Sigmoid colon (tissue), 7 donors: Measurements from ENCODE around the gene C1orf141. TPM values are rescaled to one million over a fixed set of nuclear protein-coding genes. Genes with fewer than 3 reads are reported as not detected.

ENCODE experiments used
- DNase-seq: peaks from one replicate; pipeline ENCODE4 v3.0.0-alpha.2; 2019
- H3K27ac ChIP-seq, 4 donors: fragments of 200-600 bp; sonication (generic); one replicate each; pipeline ENCODE4 v1.5.1; 2016 to 2019; ENCODE audit warnings: mild to moderate bottlenecking in 1 of 4
- H3K27me3 ChIP-seq, 3 donors: fragments of 200-600 bp; sonication (generic); one replicate each; pipeline ENCODE4 v1.5.1; 2019; ENCODE audit warnings: mild to moderate bottlenecking in 1 of 3
- H3K36me3 ChIP-seq, 4 donors: fragments of 200-600 bp; sonication (generic); one replicate each; pipeline ENCODE4 v1.5.1; 2016 to 2019
- H3K4me1 ChIP-seq, 4 donors: fragments of 200-600 bp; sonication (generic); one replicate each; pipeline ENCODE4 v1.5.1; 2017 to 2019
- H3K4me3 ChIP-seq, 4 donors: fragments of 200-600 bp; sonication (generic); one replicate each; pipeline ENCODE4 v1.5.1; 2017 to 2019; ENCODE audit warnings: mild to moderate bottlenecking in 2 of 4, moderate library complexity in 1 of 4
- H3K9me3 ChIP-seq, 4 donors: fragments of 200-600 bp in 3 of 4; sonication (generic) in 3 of 4; one replicate each; pipeline versions ENCODE4 v1.5.1 to v1.6.1; 2013 to 2019
- EP300 ChIP-seq, 4 donors: sonication (generic); formaldehyde crosslinking; IDR thresholded peaks; one replicate each; pipeline ENCODE4 v1.6.1; 2017; ENCODE audit warnings: antibody characterized with exemption in 4 of 4
- POLR2A ChIP-seq, 2 donors: fragments of 450-650 bp; IDR thresholded peaks; one replicate each; pipeline ENCODE4 v1.6.1; 2016; ENCODE audit warnings: antibody characterized with exemption in 2 of 2, mild to moderate bottlenecking in 2 of 2, moderate library complexity in 2 of 2
- POLR2AphosphoS5 ChIP-seq, 4 donors: sonication (generic); formaldehyde crosslinking; IDR thresholded peaks; one replicate each; pipeline ENCODE4 v1.6.1; 2017; ENCODE audit warnings: antibody characterized with exemption in 4 of 4
- WGBS, 2 donors: extraction: QIAGEN DNeasy Blood & Tissue Kit; methylation state at CpG; one replicate each; pipeline ENCODE4 v1.1.7; 2013; 5-methylcytosine and 5-hydroxymethylcytosine counted together
- intact Hi-C: fragments of 100-400 bp; cut with DNase I; formaldehyde crosslinking; loops from one replicate; pipeline ENCODE4 v1.15.1; 2023
- polyA plus RNA-seq, 3 donors: library from polyadenylated mRNA; stranded (reverse); fragments of 200-250 nt; gene quantifications; one replicate each; pipeline ENCODE4 v1.2.3, GENCODE V29; 2013
- total RNA-seq, 4 donors: library from RNA; depleted of rRNA; stranded (reverse); fragments of >200 nt; gene quantifications; one replicate each; pipeline ENCODE4 v1.1.0, GENCODE V29; 2016
- TF ChIP-seq, protein P1 (sequence below), 4 experiments: fragments of 450-650 bp in 3 of 4; fragments of 200-600 bp in 1 of 4; IDR thresholded peaks; one replicate each; pipeline ENCODE4 v1.5.1; 2016 to 2019; ENCODE audit warnings: antibody characterized with exemption in 4 of 4, mild to moderate bottlenecking in 3 of 4, moderate library complexity in 2 of 4
- donor health status: healthy with polysubstance abuse.
- donor health status: Bipolar disorder and iron deficiency.
- donor health status: healthy.

The C1orf141 gene
- total and polyA plus RNA-seq, 7 donors: not detected

DNA sequence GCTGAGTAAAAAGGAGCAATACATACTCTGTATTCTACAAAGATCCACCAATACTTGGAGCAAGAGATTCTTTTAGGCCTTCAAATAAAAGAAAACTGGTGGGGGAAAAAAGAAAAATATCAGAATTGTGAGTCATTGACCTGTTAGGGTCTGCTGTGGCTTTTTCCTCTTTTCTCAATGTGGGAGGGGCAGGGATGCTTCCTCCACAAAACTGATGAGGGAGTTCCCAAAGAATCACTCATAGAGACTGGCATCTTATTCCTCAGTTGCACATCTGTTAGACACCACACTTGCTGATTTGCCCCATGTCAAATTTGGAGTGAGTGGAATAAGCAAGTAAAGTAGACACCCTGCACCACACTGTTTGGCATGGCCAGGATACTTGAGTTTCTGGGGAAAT lies 16.6 kb downstream of the C1orf141 start:
- H3K4me3 ChIP-seq: no peak overlapping the region
- no peak for TF ChIP-seq POLR2A (IDR thresholded peaks at IDR 0.05)
- TF ChIP-seq, protein P1, sequence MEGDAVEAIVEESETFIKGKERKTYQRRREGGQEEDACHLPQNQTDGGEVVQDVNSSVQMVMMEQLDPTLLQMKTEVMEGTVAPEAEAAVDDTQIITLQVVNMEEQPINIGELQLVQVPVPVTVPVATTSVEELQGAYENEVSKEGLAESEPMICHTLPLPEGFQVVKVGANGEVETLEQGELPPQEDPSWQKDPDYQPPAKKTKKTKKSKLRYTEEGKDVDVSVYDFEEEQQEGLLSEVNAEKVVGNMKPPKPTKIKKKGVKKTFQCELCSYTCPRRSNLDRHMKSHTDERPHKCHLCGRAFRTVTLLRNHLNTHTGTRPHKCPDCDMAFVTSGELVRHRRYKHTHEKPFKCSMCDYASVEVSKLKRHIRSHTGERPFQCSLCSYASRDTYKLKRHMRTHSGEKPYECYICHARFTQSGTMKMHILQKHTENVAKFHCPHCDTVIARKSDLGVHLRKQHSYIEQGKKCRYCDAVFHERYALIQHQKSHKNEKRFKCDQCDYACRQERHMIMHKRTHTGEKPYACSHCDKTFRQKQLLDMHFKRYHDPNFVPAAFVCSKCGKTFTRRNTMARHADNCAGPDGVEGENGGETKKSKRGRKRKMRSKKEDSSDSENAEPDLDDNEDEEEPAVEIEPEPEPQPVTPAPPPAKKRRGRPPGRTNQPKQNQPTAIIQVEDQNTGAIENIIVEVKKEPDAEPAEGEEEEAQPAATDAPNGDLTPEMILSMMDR (IDR thresholded peaks at IDR 0.05): no peak
- TF ChIP-seq POLR2AphosphoS5 (IDR thresholded peaks at IDR 0.05): no peak
- no peak for TF ChIP-seq EP300 (IDR thresholded peaks at IDR 0.05)
- H3K9me3 ChIP-seq: no peaks in the 10 kb centered on the region
- intact Hi-C loops: no loop called here
- no peak overlapping the region for H3K27ac ChIP-seq
- H3K36me3 ChIP-seq: no peaks in the 10 kb centered on the region
- H3K27me3 ChIP-seq: no peaks in the 10 kb centered on the region
- no peaks in the 10 kb centered on the region for H3K4me1 ChIP-seq
- no peak for DNase-seq

DNA sequence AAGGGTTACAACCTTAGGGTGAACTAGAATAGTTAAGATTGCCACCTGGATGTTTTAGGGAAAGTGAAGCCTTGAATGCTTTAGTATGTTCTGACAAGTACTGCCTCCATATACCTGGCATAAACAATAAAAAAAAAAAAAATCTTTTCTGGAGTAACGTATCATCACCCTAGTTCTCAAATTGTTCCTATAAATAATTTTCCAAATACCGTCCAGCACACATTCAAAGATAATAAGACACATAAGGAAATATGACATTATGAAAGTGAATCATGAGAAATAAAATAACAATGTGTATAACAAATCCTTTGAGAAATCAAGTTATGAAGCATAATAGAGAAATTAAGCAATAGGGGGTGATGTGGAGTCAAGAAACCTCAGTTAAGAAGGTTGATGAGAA lies 20.6 kb downstream of the C1orf141 start:
- intact Hi-C loops: no loop called here
- WGBS, 2 donors: 46 to 48% methylated on average over 2 of the region's 2 CpGs
- no peak for DNase-seq

DNA sequence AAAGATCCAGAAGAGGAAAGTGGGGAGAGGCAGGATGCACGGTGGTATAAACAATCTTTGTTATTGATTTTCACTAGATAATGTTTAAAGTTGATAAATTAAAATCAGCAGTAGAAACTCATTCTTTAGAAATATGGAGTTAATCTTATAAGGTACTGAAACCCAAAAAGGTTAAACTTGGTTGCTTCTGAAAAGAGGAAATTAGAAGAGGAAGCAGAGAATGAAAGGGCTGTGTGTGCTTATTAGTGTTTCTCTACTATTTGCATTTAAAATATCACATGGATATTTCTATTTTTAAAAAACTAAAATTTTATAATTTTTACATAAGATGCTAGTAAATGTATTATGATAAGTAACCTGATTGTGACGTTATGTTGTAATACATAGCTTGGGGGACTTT lies 24.4 kb downstream of the C1orf141 start:
- intact Hi-C loops: no loop called here
- WGBS, 2 donors: 0 to 1% methylated on average over 2 of the region's 2 CpGs
- Histone ChIP-seq H3K4me3 (no peak overlapping the region), H3K27ac (no peak overlapping the region), H3K36me3 (no peaks in the 10 kb centered on the region), H3K9me3 (no peaks in the 10 kb centered on the region), H3K4me1 (no peaks in the 10 kb centered on the region), H3K27me3 (no peaks in the 10 kb centered on the region)
- DNase-seq: no peak
- TF ChIP-seq, protein P1 (IDR thresholded peaks at IDR 0.05): no peak
- TF ChIP-seq EP300 (IDR thresholded peaks at IDR 0.05) (no peak), POLR2A (IDR thresholded peaks at IDR 0.05) (no peak), POLR2AphosphoS5 (IDR thresholded peaks at IDR 0.05) (no peak)

More for the DNA sequence above, 20.6 kb downstream of the C1orf141 start:
- H3K4me3 ChIP-seq: no peak overlapping the region
- no peaks in the 10 kb centered on the region for H3K27me3 ChIP-seq
- no peak overlapping the region for H3K27ac ChIP-seq
- H3K36me3 ChIP-seq: no peaks in the 10 kb centered on the region
- H3K9me3 ChIP-seq: no peaks in the 10 kb centered on the region
- TF ChIP-seq EP300 (IDR thresholded peaks at IDR 0.05): no peak
- TF ChIP-seq POLR2A (IDR thresholded peaks at IDR 0.05): no peak
- TF ChIP-seq, protein P1 (IDR thresholded peaks at IDR 0.05): no peak
- TF ChIP-seq POLR2AphosphoS5 (IDR thresholded peaks at IDR 0.05): no peak
- H3K4me1 ChIP-seq: no peaks in the 10 kb centered on the region

DNA sequence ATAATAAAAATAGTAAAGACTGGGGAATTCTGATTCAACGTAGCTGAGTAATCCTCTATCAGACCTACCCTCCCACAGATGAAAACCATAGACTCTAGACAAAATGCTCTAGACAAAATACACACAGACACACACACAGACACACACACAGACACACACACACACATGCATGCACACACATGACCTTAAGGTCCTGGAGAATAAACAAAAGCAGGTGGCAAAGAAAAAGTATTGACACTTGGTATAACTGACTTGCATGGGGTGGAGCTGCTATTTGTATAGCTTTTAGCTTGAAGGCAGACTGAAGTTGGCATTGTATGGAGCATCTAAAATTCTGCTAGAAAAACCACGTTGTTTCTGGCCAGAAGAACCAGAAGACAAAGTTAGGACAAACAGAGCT lies 29.3 kb downstream of the C1orf141 start:
- no peaks in the 10 kb centered on the region for H3K9me3 ChIP-seq
- H3K27me3 ChIP-seq: no peaks in the 10 kb centered on the region
- no peaks in the 10 kb centered on the region for H3K4me1 ChIP-seq
- H3K36me3 ChIP-seq: no peaks in the 10 kb centered on the region
- intact Hi-C loops: no loop called here
- no peak for TF ChIP-seq POLR2AphosphoS5 (IDR thresholded peaks at IDR 0.05)
- TF ChIP-seq, protein P1 (IDR thresholded peaks at IDR 0.05): no peak
- no peak for TF ChIP-seq EP300 (IDR thresholded peaks at IDR 0.05)
- TF ChIP-seq POLR2A (IDR thresholded peaks at IDR 0.05): no peak
- no peak overlapping the region for H3K4me3 ChIP-seq
- DNase-seq: no peak
- WGBS, 2 donors: 9 to 58% methylated on average over 2 of the region's 2 CpGs
- no peak overlapping the region for H3K27ac ChIP-seq

DNA sequence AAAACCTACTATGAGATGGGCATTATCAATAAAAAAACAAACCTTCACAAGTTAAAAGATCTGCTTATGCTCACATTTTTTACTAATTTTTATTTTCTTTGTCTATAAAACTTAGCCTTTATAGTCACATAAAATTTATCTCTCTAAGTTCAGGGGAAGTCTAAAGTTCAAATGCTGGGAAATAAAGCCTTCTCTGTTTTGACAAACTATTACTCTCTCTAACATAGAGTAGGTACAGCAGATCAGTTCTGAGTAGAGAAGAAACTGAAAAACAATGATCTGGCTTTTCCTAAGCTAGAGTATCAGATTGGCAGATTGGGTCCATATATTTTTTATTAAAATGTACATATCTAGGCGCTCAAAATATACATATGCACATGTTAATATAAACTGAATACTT lies 31.2 kb downstream of the C1orf141 start:
- 16 to 61% methylated on average over 1 of the region's 1 CpG for WGBS, 2 donors
- no peak overlapping the region for H3K4me3 ChIP-seq
- no peaks in the 10 kb centered on the region for H3K9me3 ChIP-seq
- intact Hi-C loops: no loop called here
- TF ChIP-seq EP300 (IDR thresholded peaks at IDR 0.05) (no peak), POLR2A (IDR thresholded peaks at IDR 0.05) (no peak), POLR2AphosphoS5 (IDR thresholded peaks at IDR 0.05) (no peak)
- TF ChIP-seq, protein P1 (IDR thresholded peaks at IDR 0.05): no peak
- no peaks in the 10 kb centered on the region for H3K27me3 ChIP-seq
- H3K36me3 ChIP-seq: no peaks in the 10 kb centered on the region
- DNase-seq: no peak
- H3K4me1 ChIP-seq: no peaks in the 10 kb centered on the region
- H3K27ac ChIP-seq: no peak overlapping the region
